ENCODE data around the gene AMOTL2.

The AMOTL2 gene

DNA sequence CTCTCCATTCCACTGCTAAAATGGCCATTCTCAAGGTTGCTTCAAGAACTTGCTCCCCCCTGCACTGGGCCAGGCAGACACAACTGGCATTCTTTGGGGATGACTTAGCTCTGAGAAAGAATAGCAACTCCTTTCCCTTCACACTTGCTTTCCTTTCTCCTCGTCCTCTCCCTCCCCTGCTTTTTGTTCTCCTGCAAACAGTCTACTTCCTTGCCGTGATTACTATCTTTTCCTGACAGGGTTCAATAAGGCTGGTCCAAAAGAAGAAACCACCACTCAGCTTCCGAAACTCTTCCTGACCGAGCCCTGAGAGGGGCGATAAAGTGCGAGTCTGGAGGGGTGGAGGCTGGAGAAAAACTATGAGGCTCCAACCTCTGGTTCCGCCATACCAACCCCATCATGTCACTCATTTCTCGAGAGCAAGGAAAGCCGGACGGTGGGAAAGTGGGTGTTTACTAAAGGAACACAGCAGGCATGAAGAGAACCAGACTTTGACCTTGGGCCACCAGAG is 5.0 kb downstream of the AMOTL2 start:
- Histone ChIP-seq H3K4me3 (ENCODE audit: severe bottlenecking) (no peak overlapping the region), H3K27me3 (ENCODE audit: insufficient read depth, poor library complexity, severe bottlenecking) (no peaks in the 10 kb centered on the region), H3K4me1 (ENCODE audit: insufficient read depth, poor library complexity, severe bottlenecking) (peaks cover 64% of the 10 kb centered on the region), H3K27ac (ENCODE audit: poor library complexity, severe bottlenecking) (peak overlapping the region; percentile 96), H3K9me3 (ENCODE audit: severe bottlenecking) (no peaks in the 10 kb centered on the region), H3K36me3 (ENCODE audit: low read depth) (peaks cover 92% of the 10 kb centered on the region)
- DNase-seq (ENCODE audit: low spot score) (no peak), ATAC-seq (ENCODE audit: low read depth) (no peak)
- TF ChIP-seq, protein P1, sequence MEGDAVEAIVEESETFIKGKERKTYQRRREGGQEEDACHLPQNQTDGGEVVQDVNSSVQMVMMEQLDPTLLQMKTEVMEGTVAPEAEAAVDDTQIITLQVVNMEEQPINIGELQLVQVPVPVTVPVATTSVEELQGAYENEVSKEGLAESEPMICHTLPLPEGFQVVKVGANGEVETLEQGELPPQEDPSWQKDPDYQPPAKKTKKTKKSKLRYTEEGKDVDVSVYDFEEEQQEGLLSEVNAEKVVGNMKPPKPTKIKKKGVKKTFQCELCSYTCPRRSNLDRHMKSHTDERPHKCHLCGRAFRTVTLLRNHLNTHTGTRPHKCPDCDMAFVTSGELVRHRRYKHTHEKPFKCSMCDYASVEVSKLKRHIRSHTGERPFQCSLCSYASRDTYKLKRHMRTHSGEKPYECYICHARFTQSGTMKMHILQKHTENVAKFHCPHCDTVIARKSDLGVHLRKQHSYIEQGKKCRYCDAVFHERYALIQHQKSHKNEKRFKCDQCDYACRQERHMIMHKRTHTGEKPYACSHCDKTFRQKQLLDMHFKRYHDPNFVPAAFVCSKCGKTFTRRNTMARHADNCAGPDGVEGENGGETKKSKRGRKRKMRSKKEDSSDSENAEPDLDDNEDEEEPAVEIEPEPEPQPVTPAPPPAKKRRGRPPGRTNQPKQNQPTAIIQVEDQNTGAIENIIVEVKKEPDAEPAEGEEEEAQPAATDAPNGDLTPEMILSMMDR (IDR thresholded peaks at IDR 0.05; ENCODE audit: poor library complexity, severe bottlenecking): no peak

DNA sequence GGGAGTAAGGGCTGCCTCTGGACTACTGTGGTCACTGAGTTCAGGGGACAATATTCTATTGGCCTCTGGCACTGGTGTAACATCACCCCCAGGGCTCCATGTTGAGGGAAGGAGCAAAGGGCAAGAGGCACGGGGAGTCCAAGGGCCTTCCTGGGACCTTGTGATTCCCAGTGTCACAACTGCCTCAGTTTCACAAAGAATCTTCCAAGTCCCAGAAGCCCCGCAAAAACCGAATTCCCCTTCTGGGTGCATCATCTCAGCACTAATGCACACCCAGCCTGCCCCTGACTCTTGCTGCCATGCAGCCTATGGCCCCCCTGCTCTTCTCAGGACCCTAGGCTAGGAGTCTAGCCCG is 5.5 kb downstream of the AMOTL2 start:
- ATAC-seq (ENCODE audit: low read depth): no peak
- Histone ChIP-seq H3K36me3 (ENCODE audit: low read depth) (peaks cover 95% of the 10 kb centered on the region), H3K9me3 (ENCODE audit: severe bottlenecking) (no peaks in the 10 kb centered on the region), H3K4me1 (ENCODE audit: insufficient read depth, poor library complexity, severe bottlenecking) (peaks cover 66% of the 10 kb centered on the region), H3K27ac (ENCODE audit: poor library complexity, severe bottlenecking) (peak overlapping the region; percentile 96), H3K27me3 (ENCODE audit: insufficient read depth, poor library complexity, severe bottlenecking) (no peaks in the 10 kb centered on the region), H3K4me3 (ENCODE audit: severe bottlenecking) (no peak overlapping the region)
- DNase-seq (ENCODE audit: low spot score): no peak
- TF ChIP-seq, protein P1 (IDR thresholded peaks at IDR 0.05; ENCODE audit: poor library complexity, severe bottlenecking): no peak

DNA sequence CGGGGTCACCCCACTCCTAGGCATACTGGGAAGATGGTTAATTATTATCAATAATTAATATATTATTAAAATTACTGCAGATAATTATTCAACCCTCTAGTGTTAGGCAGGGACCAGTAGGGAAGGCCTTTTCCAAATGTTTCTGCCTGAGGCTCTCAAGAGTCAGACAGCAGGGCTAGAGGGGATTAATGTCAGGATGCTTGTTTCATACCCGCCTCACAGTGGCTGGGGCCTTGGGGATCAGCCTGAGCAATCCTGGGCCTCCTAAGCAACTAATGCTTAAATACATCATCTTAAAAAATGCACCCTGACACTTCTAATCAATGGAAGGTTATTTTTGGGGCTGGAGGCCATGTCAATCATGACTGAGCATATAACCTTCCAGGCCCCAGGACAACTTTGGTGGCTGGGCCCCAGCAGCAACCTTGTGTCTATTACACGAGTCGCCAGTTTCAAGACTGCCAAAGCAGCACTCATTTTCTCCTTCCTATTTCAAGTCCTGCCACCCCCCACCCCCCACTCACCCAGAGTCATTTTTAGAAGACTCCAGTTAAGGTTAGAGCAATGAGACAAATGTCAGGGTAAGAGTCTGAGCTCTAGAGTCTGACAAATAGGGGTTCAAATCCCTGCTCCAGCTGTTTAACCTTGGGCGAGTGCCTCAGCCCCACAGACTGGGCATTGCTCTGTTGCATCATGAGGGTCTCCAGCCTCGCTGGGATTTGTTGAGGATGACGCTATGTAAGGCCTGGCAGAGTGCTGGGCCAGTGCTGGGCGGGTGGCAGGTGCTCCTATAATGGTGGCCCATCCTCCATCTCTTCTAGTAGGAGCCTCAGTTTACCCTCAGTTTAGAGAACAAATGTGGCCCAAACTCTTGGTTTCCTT is 6.1 kb downstream of the AMOTL2 start:
- DNase-seq (ENCODE audit: low spot score): peak; percentile 16

DNA sequence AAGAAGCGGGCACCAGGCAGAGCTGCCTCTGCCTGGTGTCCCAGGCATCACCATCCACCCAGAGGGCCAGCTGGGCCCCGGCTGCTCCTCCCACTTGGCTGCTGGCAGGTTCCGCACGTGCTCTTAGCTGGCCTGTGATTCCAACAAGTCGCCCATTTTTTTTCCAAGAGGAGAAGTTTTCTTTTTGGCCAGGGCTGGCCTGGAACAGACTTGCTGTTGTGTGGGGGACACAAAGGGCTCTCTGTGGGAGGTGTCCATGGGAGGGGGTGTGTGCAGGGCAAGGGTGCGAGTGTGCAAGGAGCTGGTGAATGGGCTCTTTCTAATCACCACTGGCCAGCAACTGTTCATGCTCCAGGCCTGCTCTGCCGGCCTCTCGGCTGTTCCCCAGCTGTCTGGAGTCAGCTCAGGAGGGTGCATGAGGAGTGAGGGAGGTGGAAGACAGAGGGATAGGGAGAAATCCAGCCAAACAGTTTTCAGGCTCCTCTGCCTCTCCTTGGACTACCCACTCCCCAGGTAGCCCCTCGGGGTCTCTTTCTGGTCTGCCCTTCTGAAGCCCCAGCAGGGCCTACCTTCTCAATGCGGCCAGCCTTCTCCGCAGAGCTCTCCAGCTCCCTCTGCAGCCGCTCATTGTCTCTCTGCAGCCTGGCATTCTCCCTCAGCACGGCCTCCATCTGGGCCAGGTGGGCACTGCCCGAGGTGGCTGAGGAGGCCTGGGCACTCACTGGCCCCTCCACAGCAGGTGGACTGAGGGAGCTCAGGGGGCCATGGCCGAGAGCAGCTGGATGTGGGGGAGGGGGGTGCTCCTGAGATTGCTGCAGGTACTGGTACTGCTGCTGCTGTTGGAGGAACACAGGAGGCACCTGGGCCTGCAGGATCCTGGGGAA is 7.1 kb downstream of the AMOTL2 start:
- Histone ChIP-seq H3K27ac (ENCODE audit: poor library complexity, severe bottlenecking) (peak overlapping the region; percentile 96), H3K4me3 (ENCODE audit: severe bottlenecking) (no peak overlapping the region), H3K4me1 (ENCODE audit: insufficient read depth, poor library complexity, severe bottlenecking) (peaks cover 74% of the 10 kb centered on the region), H3K36me3 (ENCODE audit: low read depth) (peaks cover 96% of the 10 kb centered on the region), H3K9me3 (ENCODE audit: severe bottlenecking) (no peaks in the 10 kb centered on the region), H3K27me3 (ENCODE audit: insufficient read depth, poor library complexity, severe bottlenecking) (no peaks in the 10 kb centered on the region)
- TF ChIP-seq, protein P1 (IDR thresholded peaks at IDR 0.05; ENCODE audit: poor library complexity, severe bottlenecking): no peak
- ATAC-seq (ENCODE audit: low read depth) (no peak), DNase-seq (ENCODE audit: low spot score) (no peak)

More for the DNA sequence above, 6.1 kb downstream of the AMOTL2 start:
- Histone ChIP-seq H3K36me3 (ENCODE audit: low read depth) (peaks cover 95% of the 10 kb centered on the region), H3K27me3 (ENCODE audit: insufficient read depth, poor library complexity, severe bottlenecking) (no peaks in the 10 kb centered on the region), H3K9me3 (ENCODE audit: severe bottlenecking) (no peaks in the 10 kb centered on the region), H3K4me3 (ENCODE audit: severe bottlenecking) (no peak overlapping the region), H3K27ac (ENCODE audit: poor library complexity, severe bottlenecking) (peak overlapping the region; percentile 96), H3K4me1 (ENCODE audit: insufficient read depth, poor library complexity, severe bottlenecking) (peaks cover 72% of the 10 kb centered on the region)
- no peak for ATAC-seq (ENCODE audit: low read depth)
- TF ChIP-seq, protein P1 (IDR thresholded peaks at IDR 0.05; ENCODE audit: poor library complexity, severe bottlenecking): no peak
